ENCODE results near the gene ZDHHC20.

- no peak for TF ChIP-seq CTCF (conservative IDR thresholded peaks at IDR 0.05; ENCODE audit: low read length)
- TF ChIP-seq EZH2phosphoT487 (IDR thresholded peaks at IDR 0.05; ENCODE audit: borderline replicate concordance, low read depth, low read length), result no peak
Observed at GRCh38 chr13:21338156-21338555, 120.9 kb downstream of the ZDHHC20 start.
